NCI-H2171 (cell line): ENCODE measurements around the gene C1QL1.

Source experiments
- DNase-seq: peaks from one replicate; lab custom pipeline; 2025; lab: John Stamatoyannopoulos, UW

Gene C1QL1

GRCh38 chr17:44989552-44990138, 21.5 kb upstream of the C1QL1 start:
- DNase-seq, result no peak

GRCh38 chr17:44988044-44988942, 20.2 kb upstream of the C1QL1 start:
- DNase-seq, result no peak

- DNase-seq, result no peak
Measured at GRCh38 chr17:44983563-44983962, 15.5 kb upstream of the C1QL1 start.

GRCh38 chr17:44982113-44982702, 14.1 kb upstream of the C1QL1 start:
- no peak for DNase-seq

- no peak for DNase-seq
Measured at GRCh38 chr17:44981221-44981968, 13.3 kb upstream of the C1QL1 start.

GRCh38 chr17:44979426-44979995, 11.4 kb upstream of the C1QL1 start:
- DNase-seq, result peak; percentile 57

GRCh38 chr17:44978807-44979206, 10.7 kb upstream of the C1QL1 start:
- DNase-seq, result no peak

- no peak for DNase-seq
Measured at GRCh38 chr17:44977814-44978550, 9.9 kb upstream of the C1QL1 start.

- no peak for DNase-seq
Measured at GRCh38 chr17:44977065-44977464, 9.0 kb upstream of the C1QL1 start.

GRCh38 chr17:44976206-44976605, 8.1 kb upstream of the C1QL1 start:
- DNase-seq, result no peak

GRCh38 chr17:44972953-44973352, 4.8 kb upstream of the C1QL1 start:
- no peak for DNase-seq

GRCh38 chr17:44971776-44972483, 3.8 kb upstream of the C1QL1 start:
- no peak for DNase-seq

GRCh38 chr17:44970136-44970741, 2.1 kb upstream of the C1QL1 start:
- DNase-seq, result peak; percentile 79

- DNase-seq, result no peak
Measured at GRCh38 chr17:44969144-44969780, 1.2 kb upstream of the C1QL1 start.

GRCh38 chr17:44967907-44968224, 237 bp downstream of the C1QL1 start:
- no peak for DNase-seq

- no peak for DNase-seq
Measured at GRCh38 chr17:44967026-44967906, 837 bp downstream of the C1QL1 start.

- no peak for DNase-seq
Measured at GRCh38 chr17:44966348-44967025, 1.6 kb downstream of the C1QL1 start.

- DNase-seq, result no peak
Measured at GRCh38 chr17:44965481-44966234, 2.4 kb downstream of the C1QL1 start.
